Occipital lobe (tissue), 2 donors: ENCODE measurements around the gene GFOD1. TPM values are rescaled to one million over a fixed set of nuclear protein-coding genes. Genes with fewer than 3 reads are reported as not detected.

Experiments
- DNase-seq: peaks from one replicate; lab custom pipeline; 2025; lab: John Stamatoyannopoulos, UW
- total RNA-seq: library from RNA; depleted of rRNA; stranded (reverse); fragments of >200 nt; gene quantifications from one replicate; pipeline ENCODE4 v1.2.3, GENCODE V29; 2014

GFOD1 gene
- total RNA-seq, 1 donor from 2014 or later: 38.2 TPM

DNA sequence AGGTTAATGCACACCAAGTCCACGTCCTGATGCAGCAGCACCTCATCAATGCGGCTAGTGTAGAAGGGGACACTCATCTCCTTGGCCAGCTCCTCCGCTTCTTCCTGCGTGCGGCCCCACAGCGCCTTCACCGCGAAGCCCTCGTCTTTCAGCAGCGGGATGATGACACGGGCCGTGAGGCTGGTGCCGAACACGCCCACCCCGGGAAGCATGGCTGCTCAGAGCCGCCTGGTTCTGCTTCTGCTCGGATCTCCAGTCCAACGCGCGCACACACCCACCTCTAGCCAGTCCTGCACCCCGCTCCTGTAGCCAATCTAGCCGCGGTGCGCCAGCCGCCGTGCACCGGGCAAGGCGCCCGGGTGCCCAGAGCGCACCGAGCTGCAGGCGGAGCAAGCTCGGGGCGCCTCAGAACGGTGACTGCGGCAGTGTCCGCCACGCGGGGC is 700 bp downstream of the GFOD1 start:
- no peak for DNase-seq

DNA sequence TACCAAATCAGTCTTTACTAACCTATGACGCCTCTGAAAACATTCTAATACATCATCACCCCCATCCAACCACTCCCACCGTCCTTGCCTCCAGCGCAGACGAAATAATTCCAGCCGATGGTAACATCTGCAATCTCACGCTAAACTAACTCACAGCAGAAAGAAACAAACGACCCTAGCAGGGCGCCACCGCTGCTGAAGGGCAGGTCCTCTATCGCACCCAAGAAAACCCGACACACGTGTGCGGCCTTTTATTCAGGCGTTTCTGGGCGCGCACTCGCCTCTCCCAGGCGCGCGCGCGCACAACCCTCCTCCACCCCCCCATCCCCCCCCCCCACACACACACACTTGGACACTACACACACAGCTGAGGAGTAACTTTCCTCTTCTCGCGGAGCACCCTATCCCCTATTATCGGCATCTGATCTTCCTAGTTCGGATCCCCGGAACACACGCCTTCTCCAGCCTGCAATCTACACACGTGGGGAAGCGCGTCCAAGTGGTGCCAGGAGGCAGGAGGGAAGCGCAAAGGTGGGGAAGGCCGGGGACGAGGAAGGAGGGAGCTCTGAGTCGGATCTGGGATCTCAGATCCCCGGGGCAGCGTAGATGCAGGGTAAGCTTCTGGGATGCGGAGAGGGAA is 1.4 kb downstream of the GFOD1 start:
- peak; percentile 57 for DNase-seq

- DNase-seq: no peak
Observed at GRCh38 chr6:13485303-13485702, 2.1 kb downstream of the GFOD1 start.

- DNase-seq: no peak
Observed at GRCh38 chr6:13484827-13485226, 2.6 kb downstream of the GFOD1 start.

- DNase-seq: no peak
Observed at GRCh38 chr6:13484138-13484708, 3.2 kb downstream of the GFOD1 start.

GRCh38 chr6:13480631-13481501 is 6.5 kb downstream of the GFOD1 start:
- DNase-seq: no peak

DNA sequence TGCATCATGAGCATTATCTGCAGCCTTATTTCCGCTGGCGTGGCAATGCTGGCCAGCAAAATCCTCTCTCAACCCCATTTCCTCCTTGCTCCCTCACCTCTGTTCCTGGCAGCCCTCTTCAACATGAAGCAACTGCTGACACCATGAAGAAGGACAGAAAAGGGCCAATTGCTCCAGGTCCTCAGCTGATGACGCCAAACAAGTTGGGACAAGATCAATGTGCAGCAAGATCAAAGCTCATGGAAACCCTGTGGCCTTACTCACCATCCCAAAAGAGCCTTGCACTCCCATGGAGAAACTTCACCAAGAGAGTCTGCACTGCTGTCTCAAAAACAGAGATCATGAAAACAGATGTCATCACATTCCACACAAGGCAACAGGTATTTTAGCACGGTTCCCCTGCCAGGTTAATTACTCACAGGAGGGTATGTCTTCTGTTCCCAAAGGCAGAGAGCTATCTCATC is 7.4 kb downstream of the GFOD1 start:
- no peak for DNase-seq

DNA sequence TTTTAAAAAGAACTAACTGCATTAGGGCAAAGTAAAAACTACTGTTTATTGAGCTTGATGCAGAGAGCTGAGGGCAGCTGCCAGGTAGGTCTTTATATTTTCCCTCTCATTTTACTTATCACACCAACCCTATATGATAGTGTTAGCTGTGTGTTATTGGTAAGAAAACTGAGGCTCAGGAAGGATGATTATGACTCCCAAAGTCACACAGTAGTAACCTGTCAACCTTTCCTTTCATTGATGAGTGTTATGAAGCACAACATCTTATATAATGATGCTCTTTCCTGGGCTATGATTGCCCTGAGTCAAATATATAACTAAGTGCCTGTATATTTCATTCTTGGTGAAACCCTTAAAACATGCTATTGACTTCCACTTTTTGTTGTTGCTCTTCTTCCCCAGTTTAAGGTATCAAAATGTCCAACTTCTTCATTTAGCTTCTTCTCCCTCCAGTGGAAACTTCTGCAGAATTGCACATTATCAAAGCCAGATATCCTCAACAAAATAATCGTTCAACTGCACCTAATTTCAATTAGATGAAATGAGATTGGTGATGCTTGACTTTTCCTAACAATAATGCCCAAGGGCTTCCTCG is 8.1 kb downstream of the GFOD1 start:
- DNase-seq: no peak

GRCh38 chr6:13478525-13478966 is 8.9 kb downstream of the GFOD1 start:
- no peak for DNase-seq

- DNase-seq: no peak
Observed at GRCh38 chr6:13474787-13475186, 12.6 kb downstream of the GFOD1 start.

- no peak for DNase-seq
Observed at GRCh38 chr6:13474360-13474759, 13.0 kb downstream of the GFOD1 start.

DNA sequence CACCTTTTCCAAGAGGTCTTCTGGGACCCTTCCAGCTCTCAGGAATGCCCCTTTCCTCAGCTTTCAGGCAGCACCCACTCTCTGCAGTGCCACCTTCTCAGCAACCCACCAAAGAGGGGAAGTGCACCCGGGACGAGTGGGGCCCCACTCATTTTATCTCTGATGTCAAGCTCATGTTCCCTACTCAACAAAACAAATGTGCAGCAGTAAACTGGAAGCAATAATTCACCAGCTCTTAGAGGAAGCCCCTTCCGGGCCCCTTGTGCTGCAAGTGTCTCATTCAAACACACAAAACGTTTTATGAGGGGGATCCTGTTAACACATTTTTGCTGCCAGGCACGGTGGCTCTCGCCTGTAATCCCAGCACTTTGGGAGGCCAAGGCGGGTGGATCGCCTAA is 13.6 kb downstream of the GFOD1 start:
- DNase-seq: no peak

GRCh38 chr6:13472976-13473767 is 14.2 kb downstream of the GFOD1 start:
- no peak for DNase-seq

- no peak for DNase-seq
Observed at GRCh38 chr6:13472099-13472498, 15.3 kb downstream of the GFOD1 start.

- no peak for DNase-seq
Observed at GRCh38 chr6:13471184-13471583, 16.2 kb downstream of the GFOD1 start.

- peak; percentile 50 for DNase-seq
Observed at GRCh38 chr6:13470238-13471140, 16.9 kb downstream of the GFOD1 start.

- no peak for DNase-seq
Observed at GRCh38 chr6:13469693-13470092, 17.7 kb downstream of the GFOD1 start.

DNA sequence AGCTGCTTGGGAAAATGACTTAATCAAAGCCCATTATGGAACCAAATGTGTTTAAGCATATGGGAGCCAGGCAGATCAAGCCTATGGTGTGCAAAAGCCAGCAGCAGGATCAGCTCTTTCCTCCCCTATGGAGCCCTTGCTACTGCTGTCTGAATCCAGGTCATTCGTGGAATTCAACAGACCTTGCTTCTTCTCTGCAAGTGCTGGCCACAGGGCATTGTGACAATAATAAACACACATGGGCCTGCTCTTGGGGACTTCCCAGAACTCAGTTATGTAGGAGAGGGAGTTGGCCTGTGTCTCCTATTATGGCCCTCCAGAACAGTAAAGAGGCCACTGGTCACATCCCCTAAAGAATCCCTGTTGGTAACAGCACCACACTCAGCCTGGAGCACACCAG is 18.6 kb downstream of the GFOD1 start:
- no peak for DNase-seq

- no peak for DNase-seq
Observed at GRCh38 chr6:13467216-13467600, 20.2 kb downstream of the GFOD1 start.
